Astrocyte of the spinal cord (primary cell): ENCODE measurements around the gene HOXC4.

Source experiments
- DNase-seq: peaks from one replicate; pipeline ENCODE4 v3.0.0; 2011; ENCODE audit warnings: low read depth, low spot score
- H3K4me3 ChIP-seq: 2 replicates; pipeline ENCODE4 v1.5.1; 2011; ENCODE audit warnings: low read depth, mild to moderate bottlenecking, low read length, moderate library complexity
- CTCF ChIP-seq: IDR thresholded peaks from 2 replicates; pipeline ENCODE4 v1.5.1; 2012; ENCODE audit warnings: low read depth, mild to moderate bottlenecking, low read length, inconsistent platforms
- in situ Hi-C: cut with HindIII; loops from 2 replicates; pipeline ENCODE4 v1.10.0; 2017; ENCODE audit warnings: low sequenced_read_pairs

Gene HOXC4

GRCh38 chr12:54051874-54052437 is 1.7 kb upstream of the HOXC4 start:
- in situ Hi-C loops: no loop called here
- DNase-seq: peak; percentile 65
- no peak overlapping the region for H3K4me3 ChIP-seq
- TF ChIP-seq CTCF: no peak

- no peak overlapping the region for H3K4me3 ChIP-seq
- DNase-seq: peak; percentile 67
- no peak for TF ChIP-seq CTCF
- in situ Hi-C loops: no loop called here
Observed at GRCh38 chr12:54052438-54053002, 1.1 kb upstream of the HOXC4 start.

- peak overlapping the region; percentile 69 for H3K4me3 ChIP-seq
- DNase-seq: no peak
- no peak for TF ChIP-seq CTCF
- in situ Hi-C loops: no loop called here
Observed at GRCh38 chr12:54053003-54053750, 458 bp upstream of the HOXC4 start.

GRCh38 chr12:54054742-54055194 is 1.1 kb downstream of the HOXC4 start:
- in situ Hi-C loops: no loop called here
- no peak for DNase-seq
- peak overlapping the region; percentile 69 for H3K4me3 ChIP-seq
- no peak for TF ChIP-seq CTCF

GRCh38 chr12:54055552-54055951 is 1.9 kb downstream of the HOXC4 start:
- TF ChIP-seq CTCF: no peak
- no peak for DNase-seq
- in situ Hi-C loops: no loop called here
- H3K4me3 ChIP-seq: peak overlapping the region; percentile 69

GRCh38 chr12:54056110-54056509 is 2.5 kb downstream of the HOXC4 start:
- in situ Hi-C loops: no loop called here
- no peak for TF ChIP-seq CTCF
- H3K4me3 ChIP-seq: peak overlapping the region; percentile 69
- no peak for DNase-seq
